Left ventricle myocardium inferior (tissue), 1 donor: ENCODE data around the gene CCDC174. TPM values are rescaled to one million over a fixed set of nuclear protein-coding genes. Genes with fewer than 3 reads are reported as not detected.

Source experiments
- DNase-seq: peaks from one replicate; pipeline ENCODE4 v3.0.0-alpha.2; 2020
- H3K27ac ChIP-seq: fragments of 200-600 bp; replicated peaks from 2 replicates; pipeline ENCODE4 v1.8.0; 2021
- H3K27me3 ChIP-seq: fragments of 200-600 bp; 2 replicates; pipeline ENCODE4 v1.8.0; 2021; ENCODE audit warnings: low read depth
- H3K36me3 ChIP-seq: fragments of 200-600 bp; 2 replicates; pipeline ENCODE4 v1.8.0; 2021
- H3K4me1 ChIP-seq: fragments of 200-600 bp; 2 replicates; pipeline ENCODE4 v1.8.0; 2021
- H3K4me3 ChIP-seq: fragments of 200-600 bp; 2 replicates; pipeline ENCODE4 v1.8.0; 2021; ENCODE audit warnings: mild to moderate bottlenecking, moderate library complexity
- H3K9me3 ChIP-seq: fragments of 200-600 bp; replicated peaks from 2 replicates; pipeline ENCODE4 v1.8.0; 2021
- intact Hi-C: fragments of 100-400 bp; cut with micrococcal nuclease; formaldehyde crosslinking; loops from one replicate; pipeline ENCODE4 v1.11.0; 2022
- total RNA-seq: library from RNA; stranded (reverse); fragmentation: NEBNext Ultra II Directional; extraction: Animal tissue kit (Norgen Biotek cat#: 25700); gene quantifications from one replicate; pipeline ENCODE4 v1.2.1, GENCODE V29; 2021
- TF ChIP-seq, protein P1 (sequence below): fragments of 200-600 bp; IDR thresholded peaks from 2 replicates; pipeline ENCODE4 v1.8.0; 2021; ENCODE audit warnings: antibody characterized with exemption, mild to moderate bottlenecking, borderline replicate concordance
- donor health status: DM: no; HTN: yes; CAD: no; lungs with severe emphysema.

Gene CCDC174
- total RNA-seq, 1 donor from 2014 or later: 11.9 TPM

DNA sequence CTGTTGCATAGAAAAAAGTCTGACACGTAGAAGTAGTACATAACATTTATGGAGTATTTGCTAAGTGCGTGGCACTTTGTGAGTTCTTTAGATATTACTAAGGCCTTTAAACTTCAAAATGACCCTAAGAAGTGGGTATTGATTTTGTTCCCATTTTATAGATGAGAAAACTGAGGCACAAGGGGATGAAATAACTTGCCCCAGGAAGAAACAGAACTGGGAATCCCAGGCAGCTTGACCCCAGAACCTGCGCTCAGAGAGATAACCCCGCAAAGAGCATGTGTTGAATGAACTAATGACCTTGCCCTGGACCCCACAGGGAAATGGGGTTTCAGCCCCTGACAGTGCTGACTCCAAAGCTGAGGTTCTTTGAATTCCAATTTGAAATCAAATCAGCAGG is 30.5 kb upstream of the CCDC174 start:
- Histone ChIP-seq H3K36me3 (no peaks in the 10 kb centered on the region), H3K4me3 (no peak overlapping the region), H3K9me3 (no peaks in the 10 kb centered on the region), H3K27ac (no peak overlapping the region), H3K4me1 (peaks cover 12% of the 10 kb centered on the region), H3K27me3 (peaks cover 24% of the 10 kb centered on the region)
- TF ChIP-seq, protein P1, sequence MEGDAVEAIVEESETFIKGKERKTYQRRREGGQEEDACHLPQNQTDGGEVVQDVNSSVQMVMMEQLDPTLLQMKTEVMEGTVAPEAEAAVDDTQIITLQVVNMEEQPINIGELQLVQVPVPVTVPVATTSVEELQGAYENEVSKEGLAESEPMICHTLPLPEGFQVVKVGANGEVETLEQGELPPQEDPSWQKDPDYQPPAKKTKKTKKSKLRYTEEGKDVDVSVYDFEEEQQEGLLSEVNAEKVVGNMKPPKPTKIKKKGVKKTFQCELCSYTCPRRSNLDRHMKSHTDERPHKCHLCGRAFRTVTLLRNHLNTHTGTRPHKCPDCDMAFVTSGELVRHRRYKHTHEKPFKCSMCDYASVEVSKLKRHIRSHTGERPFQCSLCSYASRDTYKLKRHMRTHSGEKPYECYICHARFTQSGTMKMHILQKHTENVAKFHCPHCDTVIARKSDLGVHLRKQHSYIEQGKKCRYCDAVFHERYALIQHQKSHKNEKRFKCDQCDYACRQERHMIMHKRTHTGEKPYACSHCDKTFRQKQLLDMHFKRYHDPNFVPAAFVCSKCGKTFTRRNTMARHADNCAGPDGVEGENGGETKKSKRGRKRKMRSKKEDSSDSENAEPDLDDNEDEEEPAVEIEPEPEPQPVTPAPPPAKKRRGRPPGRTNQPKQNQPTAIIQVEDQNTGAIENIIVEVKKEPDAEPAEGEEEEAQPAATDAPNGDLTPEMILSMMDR: no peak
- no peak for DNase-seq
- intact Hi-C loops: no loop called here

DNA sequence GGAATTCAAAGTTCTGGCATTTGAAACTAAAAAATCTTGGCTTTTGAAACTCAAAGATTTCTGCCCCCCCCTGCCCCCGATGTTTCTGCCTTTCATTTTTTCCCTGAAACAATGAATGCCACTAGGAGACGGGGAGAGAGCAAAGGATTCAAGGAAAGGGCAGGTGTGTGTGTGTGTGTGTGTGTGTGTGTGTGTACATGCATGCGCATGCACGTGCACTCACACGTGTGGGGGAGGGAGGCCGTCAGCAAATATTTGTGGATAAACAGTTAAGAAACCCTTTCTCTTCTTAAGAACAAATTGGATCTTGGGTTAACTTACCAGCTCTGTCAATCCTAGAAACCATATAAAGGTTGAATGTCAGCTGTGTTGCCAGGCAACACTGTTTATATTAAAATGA is 29.2 kb upstream of the CCDC174 start:
- no peaks in the 10 kb centered on the region for H3K36me3 ChIP-seq
- no peak overlapping the region for H3K4me3 ChIP-seq
- intact Hi-C loops: no loop called here
- peaks cover 13% of the 10 kb centered on the region for H3K27me3 ChIP-seq
- no peak overlapping the region for H3K27ac ChIP-seq
- TF ChIP-seq, protein P1: no peak
- no peak for DNase-seq
- H3K4me1 ChIP-seq: peaks cover 12% of the 10 kb centered on the region
- no peaks in the 10 kb centered on the region for H3K9me3 ChIP-seq

DNA sequence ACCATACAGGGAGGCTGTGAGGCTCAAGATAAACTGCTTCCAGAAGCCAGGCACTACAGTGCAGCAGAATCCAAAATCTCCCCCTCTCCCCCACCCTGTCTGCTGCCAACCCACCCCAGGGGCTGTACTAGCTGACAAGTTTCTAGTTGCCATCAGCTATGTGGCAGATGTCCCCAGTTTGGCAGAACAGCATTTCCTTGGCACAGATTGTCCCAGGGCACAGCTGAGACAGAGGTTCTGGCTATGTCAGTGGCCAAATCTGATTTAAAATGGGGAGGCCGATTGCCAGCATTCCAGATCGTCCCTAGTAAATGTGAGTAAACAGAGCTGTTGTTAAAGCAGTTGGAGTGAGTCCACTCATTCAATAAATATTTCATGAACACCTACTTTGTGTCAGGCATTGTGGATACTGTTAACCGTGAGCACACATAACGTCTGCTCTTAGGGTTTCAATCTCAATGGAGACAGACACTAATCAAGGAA is 28.0 kb upstream of the CCDC174 start:
- Histone ChIP-seq H3K4me1 (peaks cover 12% of the 10 kb centered on the region), H3K36me3 (no peaks in the 10 kb centered on the region), H3K27ac (peak overlapping the region; percentile 25), H3K9me3 (peaks cover 5% of the 10 kb centered on the region), H3K4me3 (no peak overlapping the region), H3K27me3 (peaks cover 5% of the 10 kb centered on the region)
- DNase-seq: no peak
- intact Hi-C loops: no loop called here
- TF ChIP-seq, protein P1: no peak

DNA sequence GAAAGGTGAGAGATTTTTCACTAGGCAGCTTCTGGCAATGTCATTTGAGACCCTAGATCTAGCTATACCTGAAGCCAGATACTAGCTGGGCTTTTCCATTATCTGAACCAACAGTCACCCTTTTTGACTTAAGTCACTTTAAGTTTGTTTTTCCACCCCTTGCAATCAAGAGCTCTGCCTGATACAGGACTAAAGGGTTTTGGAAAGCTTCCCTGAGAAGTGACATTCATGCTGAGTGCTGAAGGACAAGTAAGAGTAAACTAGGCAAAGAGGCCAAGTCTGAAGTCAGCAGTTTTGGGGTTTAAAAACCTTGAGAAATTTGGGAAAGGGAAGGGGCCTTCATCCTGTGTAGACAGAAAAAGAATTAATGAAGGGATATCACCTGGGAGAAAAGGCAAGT is 27.1 kb upstream of the CCDC174 start:
- Histone ChIP-seq H3K27me3 (peaks cover 7% of the 10 kb centered on the region), H3K4me3 (no peak overlapping the region), H3K36me3 (no peaks in the 10 kb centered on the region), H3K27ac (peak overlapping the region; percentile 25), H3K9me3 (peaks cover 8% of the 10 kb centered on the region), H3K4me1 (peaks cover 12% of the 10 kb centered on the region)
- no peak for DNase-seq
- intact Hi-C loops: no loop called here
- TF ChIP-seq, protein P1: no peak

DNA sequence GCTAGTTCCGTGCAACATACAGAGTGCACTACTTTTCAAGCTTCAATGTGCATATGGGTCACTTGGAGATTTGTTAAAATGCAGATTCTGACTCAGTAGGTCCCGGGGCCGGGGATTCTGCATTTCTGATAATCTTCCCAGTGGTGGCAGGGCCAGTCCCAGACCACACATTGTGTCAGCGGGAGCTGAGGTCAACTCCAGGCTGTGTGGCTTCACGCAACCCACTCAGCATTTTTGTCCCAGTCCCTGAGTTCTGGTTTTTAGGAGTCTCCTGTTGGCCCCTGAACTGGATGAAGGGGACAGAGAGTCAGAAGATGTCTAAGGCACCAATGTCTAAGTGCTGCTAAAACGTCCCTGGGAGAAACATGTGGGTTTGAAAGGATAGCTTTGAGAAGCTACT is 26.1 kb upstream of the CCDC174 start:
- Histone ChIP-seq H3K36me3 (no peaks in the 10 kb centered on the region), H3K9me3 (peaks cover 8% of the 10 kb centered on the region), H3K27ac (no peak overlapping the region), H3K27me3 (peaks cover 7% of the 10 kb centered on the region), H3K4me1 (peaks cover 12% of the 10 kb centered on the region), H3K4me3 (no peak overlapping the region)
- DNase-seq: no peak
- intact Hi-C loops: no loop called here
- TF ChIP-seq, protein P1: no peak
